Liver (tissue), 9 donors: ENCODE results near the gene ELL. TPM values are rescaled to one million over a fixed set of nuclear protein-coding genes. Genes with fewer than 3 reads are reported as not detected.

Source experiments
- DNase-seq: peaks from one replicate; pipeline ENCODE4 v3.0.0-alpha.2; 2017; ENCODE audit warnings: low spot score
- H3K27ac ChIP-seq, 2 donors: one replicate each; pipeline ENCODE4 v1.7.0; 2013; ENCODE audit warnings: inconsistent platforms in 2 of 2, low read length in 2 of 2, control low read depth in 1 of 2, low read depth in 1 of 2, mild to moderate bottlenecking in 1 of 2
- H3K27me3 ChIP-seq, 4 donors: one replicate each; pipeline versions ENCODE4 v1.6.1 to v1.7.0; 2013; ENCODE audit warnings: low read length in 3 of 4, inconsistent platforms in 1 of 4, mild to moderate bottlenecking in 1 of 4, moderate library complexity in 1 of 4; ENCODE audit not compliant: control insufficient read depth in 4 of 4, insufficient read depth in 4 of 4
- H3K36me3 ChIP-seq, 4 donors: one replicate each; pipeline versions ENCODE4 v1.6.1 to v1.7.0; 2013; ENCODE audit warnings: low read length in 3 of 4, mild to moderate bottlenecking in 3 of 4, low read depth in 1 of 4, moderate library complexity in 1 of 4; ENCODE audit not compliant: control insufficient read depth in 4 of 4, insufficient read depth in 3 of 4
- H3K4me1 ChIP-seq, 4 donors: one replicate each; pipeline versions ENCODE4 v1.6.1 to v1.7.0; 2013; ENCODE audit warnings: low read length in 3 of 4, mild to moderate bottlenecking in 3 of 4, moderate library complexity in 1 of 4; ENCODE audit not compliant: control insufficient read depth in 4 of 4, insufficient read depth in 4 of 4
- H3K4me3 ChIP-seq, 3 donors: one replicate each; pipeline versions ENCODE4 v1.6.1 to v1.7.0; 2013; ENCODE audit warnings: low read length in 3 of 3, control low read depth in 1 of 3, low read depth in 1 of 3, mild to moderate bottlenecking in 1 of 3
- H3K9ac ChIP-seq, 2 donors: one replicate each; pipeline ENCODE4 v1.7.0; 2013; ENCODE audit warnings: low read length in 2 of 2, mild to moderate bottlenecking in 2 of 2, moderate library complexity in 2 of 2, control low read depth in 1 of 2, low read depth in 1 of 2
- H3K9me3 ChIP-seq, 4 donors: one replicate each; pipeline versions ENCODE4 v1.6.1 to v1.7.0; 2013; ENCODE audit warnings: low read length in 3 of 4; ENCODE audit not compliant: control insufficient read depth in 4 of 4
- ATF3 ChIP-seq: IDR thresholded peaks from 2 replicates; pipeline ENCODE4 v1.6.1; 2016; ENCODE audit warnings: antibody characterized with exemption
- EGR1 ChIP-seq, 2 donors: IDR thresholded peaks; 2 replicates each; pipeline ENCODE4 v1.6.1; 2016 to 2018; ENCODE audit warnings: antibody characterized with exemption in 2 of 2, low read depth in 2 of 2
- FOXA1 ChIP-seq: IDR thresholded peaks from 2 replicates; pipeline ENCODE4 v1.6.1; 2016; ENCODE audit warnings: antibody characterized with exemption
- FOXA2 ChIP-seq: IDR thresholded peaks from 2 replicates; pipeline ENCODE4 v1.6.1; 2016; ENCODE audit warnings: antibody characterized with exemption
- HNF4G ChIP-seq: IDR thresholded peaks from 2 replicates; pipeline ENCODE4 v1.6.1; 2016; ENCODE audit warnings: antibody characterized with exemption
- JUND ChIP-seq, 2 donors: IDR thresholded peaks; 2 replicates each; pipeline ENCODE4 v1.6.1; 2016; ENCODE audit warnings: antibody characterized with exemption in 2 of 2
- MAX ChIP-seq: IDR thresholded peaks from 2 replicates; pipeline ENCODE4 v1.6.1; 2016; ENCODE audit warnings: antibody characterized with exemption
- NR2F2 ChIP-seq: IDR thresholded peaks from 2 replicates; pipeline ENCODE4 v1.6.1; 2016; ENCODE audit warnings: antibody characterized with exemption
- RAD21 ChIP-seq, 2 donors: IDR thresholded peaks; 2 replicates each; pipeline ENCODE4 v1.6.1; 2016; ENCODE audit warnings: antibody characterized with exemption in 2 of 2, mild to moderate bottlenecking in 2 of 2
- REST ChIP-seq: IDR thresholded peaks from 2 replicates; pipeline ENCODE4 v1.6.1; 2016; ENCODE audit warnings: antibody characterized with exemption, mild to moderate bottlenecking
- RXRA ChIP-seq, 2 donors: IDR thresholded peaks; 2 replicates each; pipeline ENCODE4 v1.6.1; 2017 to 2018; ENCODE audit warnings: antibody characterized with exemption in 2 of 2, mild to moderate bottlenecking in 1 of 2
- SP1 ChIP-seq: IDR thresholded peaks from 2 replicates; pipeline ENCODE4 v1.6.1; 2018; ENCODE audit warnings: antibody characterized with exemption, mild to moderate bottlenecking
- WGBS: extraction: QIAGEN DNeasy Blood & Tissue Kit; methylation state at CpG from one replicate; pipeline ENCODE4 v1.1.7; 2013; 5-methylcytosine and 5-hydroxymethylcytosine counted together
- polyA plus RNA-seq, 2 donors: library from polyadenylated mRNA; stranded (reverse) in 1 of 2; unstranded in 1 of 2; fragments of 200-250 nt in 1 of 2; fragments of >200 nt in 1 of 2; fragmentation: Nextera tagmentation in 1 of 2; extraction: Ambion mirVana in 1 of 2; gene quantifications; one replicate each; pipeline versions ENCODE4 v1.2.1 to v1.2.3, GENCODE V29; 2013 to 2015
- total RNA-seq, 2 donors: library from RNA; depleted of rRNA; stranded (reverse); fragments of >200 nt; gene quantifications; one replicate each; pipeline ENCODE4 v1.2.3, GENCODE V29; 2014
- donor health status: healthy.
- donor health status: healthy.
- donor health status: healthy.
- donor health status: healthy.
- donor health status: healthy.

The ELL gene
- total and polyA plus RNA-seq, 4 donors = 4.5 to 10.5 (median 6.6) TPM

- Histone ChIP-seq H3K36me3 (no peaks in the 10 kb centered on the region), H3K9ac (no peak overlapping the region), H3K27ac (peak overlapping the region; percentile 47 to 50), H3K4me3 (peak overlapping the region in 1 of 3 donors; percentile 21), H3K27me3 (no peaks in the 10 kb centered on the region), H3K9me3 (no peaks in the 10 kb centered on the region), H3K4me1 (peaks cover 0 to 11% (median 4%) of the 10 kb centered on the region in 4 donors)
- WGBS = 38% methylated on average over 77 of the region's 77 CpGs
- peak; percentile 75 for DNase-seq
- TF ChIP-seq RXRA (IDR thresholded peaks at IDR 0.05) (no peak), MAX (no peak), RAD21 (IDR thresholded peaks at IDR 0.05) (no peak), SP1 (no peak), REST (no peak), ATF3 (no peak)
Measured at GRCh38 chr19:18428787-18429674, 92.8 kb downstream of the ELL start.

- no peak for TF ChIP-seq HNF4G
- H3K27me3 ChIP-seq = no peaks in the 10 kb centered on the region
- H3K4me3 ChIP-seq = no peak overlapping the region
- H3K9me3 ChIP-seq = no peaks in the 10 kb centered on the region
- H3K36me3 ChIP-seq = no peaks in the 10 kb centered on the region
- WGBS = 80% methylated on average over 17 of the region's 17 CpGs
- H3K4me1 ChIP-seq = peaks cover 0 to 10% (median 4%) of the 10 kb centered on the region in 4 donors
- H3K9ac ChIP-seq = no peak overlapping the region
- H3K27ac ChIP-seq = peak overlapping the region in 1 of 2 donors; percentile 50
- DNase-seq = no peak
Measured at GRCh38 chr19:18428173-18428786, 93.6 kb downstream of the ELL start.

- Histone ChIP-seq H3K27ac (no peak overlapping the region), H3K9ac (no peak overlapping the region), H3K4me3 (no peak overlapping the region), H3K36me3 (no peaks in the 10 kb centered on the region), H3K9me3 (no peaks in the 10 kb centered on the region), H3K4me1 (peaks cover 0 to 5% (median 1%) of the 10 kb centered on the region in 4 donors), H3K27me3 (no peaks in the 10 kb centered on the region)
- TF ChIP-seq SP1 (no peak), EGR1 (IDR thresholded peaks at IDR 0.05; ENCODE audit: low read depth in 2 of 2) (no peak), RAD21 (IDR thresholded peaks at IDR 0.05) (no peak), FOXA2 (no peak), FOXA1 (no peak), ATF3 (no peak), NR2F2 (no peak), JUND (IDR thresholded peaks at IDR 0.05) (no peak), REST (no peak)
- DNase-seq = no peak
- WGBS = 96% methylated on average over 12 of the region's 12 CpGs
Measured at GRCh38 chr19:18427743-18428113, 94.1 kb downstream of the ELL start.
